Femur (tissue), 1 donor: Measurements from ENCODE around the gene SLC41A2.
A peak's percentile ranks its signal among the peaks of the same experiment; 100 is the strongest.
"Not testable (repeated sequence)": the region's sequence is repeated elsewhere in the genome, so short reads cannot be mapped to it uniquely, and the experiment has no call there.

Experiments used
- DNase-seq: peaks from one replicate; pipeline ENCODE4 v3.0.0-alpha.2; 2017

The SLC41A2 gene

GRCh38 chr12:104958001-104958804 lies at the start of gene SLC41A2:
SLC41A2 (minus strand) TSS chr12:104958290; CDS start chr12:104928527, 29,763 bp downstream.
- DNase-seq = peak; percentile 88

DNA sequence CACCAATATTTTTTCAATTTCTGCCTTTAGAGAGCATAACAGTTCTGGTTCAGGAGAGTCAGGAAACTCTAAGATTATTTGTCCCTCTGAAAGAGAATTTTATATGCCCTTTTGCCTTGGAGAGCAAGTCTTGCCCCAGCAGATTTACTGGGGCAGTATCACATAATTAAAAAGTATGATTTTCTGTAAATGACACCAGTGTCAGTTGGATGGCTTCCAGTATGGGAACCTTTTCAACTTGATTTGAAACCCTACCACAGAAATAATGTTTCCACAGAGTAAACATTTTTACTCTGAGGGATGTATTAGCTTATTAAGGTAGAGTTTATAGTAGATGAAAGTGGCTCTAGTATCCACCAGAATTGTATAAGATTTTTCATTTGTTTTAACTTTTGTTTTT lies 43.4 kb upstream of the SLC41A2 start:
- DNase-seq = no peak

DNA sequence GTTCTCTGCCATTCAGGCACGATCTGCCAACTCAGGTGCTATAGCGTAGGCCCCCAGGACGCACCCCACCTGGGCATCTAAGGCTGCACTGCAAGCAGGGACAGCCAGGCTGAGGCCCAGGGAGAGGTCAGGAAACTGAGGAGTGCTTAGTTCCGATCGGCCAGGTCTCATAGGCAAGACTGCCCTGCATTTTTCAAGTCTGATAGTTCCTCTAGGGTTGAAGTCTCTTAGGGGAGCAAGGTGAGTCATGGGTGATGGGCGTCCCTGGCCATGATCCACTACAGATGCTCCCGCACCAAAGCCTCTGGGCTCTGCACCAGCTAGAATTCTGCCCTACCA lies 41.2 kb upstream of the SLC41A2 start:
- DNase-seq = no peak

DNA sequence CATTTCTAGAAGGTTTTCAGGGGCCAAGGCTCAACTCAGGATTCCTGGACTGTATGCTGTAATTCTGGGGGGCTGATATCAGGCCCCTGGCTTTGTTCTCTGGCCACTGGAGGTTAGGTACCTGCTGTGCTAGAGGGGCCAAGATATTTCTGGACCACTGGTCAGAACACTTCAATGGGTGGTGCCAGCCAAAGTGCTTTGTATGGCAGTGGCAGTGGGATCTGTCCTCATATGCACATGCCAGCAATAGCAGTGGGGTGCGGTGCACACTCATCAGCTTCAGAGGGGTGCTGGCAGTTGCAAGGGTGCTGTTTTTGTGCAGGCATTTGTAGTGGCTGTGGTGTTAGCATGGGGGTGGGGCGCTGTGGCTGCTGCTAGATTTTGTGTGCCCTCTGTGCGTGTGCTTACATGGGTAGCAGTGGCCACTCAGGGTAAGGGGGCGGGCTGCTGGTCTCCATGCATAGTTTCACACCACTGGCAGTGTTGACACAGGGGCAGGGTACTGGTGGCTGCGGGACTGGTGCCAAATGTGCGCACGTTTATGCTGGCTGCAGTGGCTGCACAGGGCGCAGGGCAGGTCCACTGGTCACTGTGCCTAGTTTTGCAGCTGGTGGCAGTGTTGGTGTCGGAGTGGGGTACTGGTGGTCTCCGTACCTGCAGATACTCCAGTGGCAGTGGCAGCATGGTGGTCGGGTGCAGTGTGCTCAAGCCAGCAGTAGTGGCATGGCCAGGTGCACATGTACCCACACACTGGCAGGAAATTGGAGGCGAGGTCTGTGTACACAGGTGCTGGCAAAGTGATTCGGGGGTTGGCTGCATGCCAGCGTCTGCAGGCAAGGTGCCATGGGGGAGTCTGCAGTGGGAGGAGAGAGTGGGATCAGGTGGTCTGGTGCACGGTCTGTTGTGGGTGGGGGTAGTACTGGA lies 40.6 kb upstream of the SLC41A2 start:
- no peak for DNase-seq

DNA sequence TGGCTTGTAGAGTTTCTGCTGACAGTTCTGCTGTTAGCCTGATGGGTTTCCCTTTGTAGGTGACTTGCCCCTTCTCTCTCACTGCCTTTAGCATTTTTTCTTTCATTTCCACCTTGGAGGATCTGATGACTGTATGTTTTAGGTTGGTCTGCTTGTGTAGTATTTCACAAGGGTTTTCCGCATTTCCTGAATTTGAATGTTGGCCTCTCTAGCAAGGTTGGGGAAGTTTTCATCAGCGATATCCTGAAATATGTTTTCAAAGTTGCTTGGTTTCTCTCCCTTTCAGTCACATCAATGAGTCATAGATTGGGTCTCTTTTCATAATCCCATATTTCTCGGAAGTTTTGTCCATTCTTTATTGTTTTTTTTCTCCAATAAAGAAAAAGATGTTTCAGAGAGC lies 39.5 kb upstream of the SLC41A2 start:
- DNase-seq = no peak

DNA sequence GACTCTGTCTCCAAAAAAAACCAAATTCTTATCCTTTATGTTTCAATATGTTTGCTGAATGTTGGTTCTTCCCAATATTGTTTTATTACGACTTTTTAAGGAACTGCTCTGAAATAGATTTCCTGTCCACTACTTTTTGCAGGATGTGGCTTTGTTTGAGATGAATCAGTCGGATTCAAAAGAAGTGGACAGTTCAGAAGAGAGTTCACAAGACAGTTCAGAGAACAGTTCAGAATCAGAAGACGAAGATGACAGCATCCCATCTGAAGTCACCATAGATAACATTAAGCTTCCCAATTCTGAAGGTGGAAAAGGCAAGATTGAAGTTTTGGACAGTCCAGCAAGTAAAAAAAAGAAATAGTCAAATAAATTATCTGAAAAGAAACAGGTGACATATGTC lies 36.2 kb upstream of the SLC41A2 start:
- no peak for DNase-seq

DNA sequence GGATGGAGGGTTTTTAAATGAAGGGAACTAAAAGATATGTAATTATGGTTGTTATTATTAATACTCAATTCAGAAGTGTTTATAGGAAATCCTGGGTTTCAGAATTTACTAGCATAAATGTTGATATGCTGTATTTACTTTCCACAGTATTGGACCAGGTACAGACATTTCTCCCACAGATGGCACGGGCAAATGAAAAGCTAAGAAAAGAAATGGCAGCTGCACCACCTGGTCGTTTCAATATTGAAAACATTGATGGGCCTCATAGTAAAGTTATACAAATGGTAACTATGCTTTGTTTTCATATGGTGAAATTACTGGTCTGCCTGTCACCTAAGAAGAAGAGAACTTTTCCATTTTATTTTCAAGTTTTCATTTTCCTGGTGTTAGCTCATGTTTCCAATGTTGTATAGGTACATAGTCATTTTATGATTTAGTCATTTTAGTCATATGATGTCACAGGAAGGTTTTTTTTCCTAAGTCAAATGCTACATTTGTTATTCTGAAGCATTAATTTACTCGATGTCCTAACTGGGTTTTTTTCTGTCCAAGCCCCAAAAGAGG lies 33.6 kb upstream of the SLC41A2 start:
- no peak for DNase-seq

- DNase-seq = no peak
Measured at GRCh38 chr12:104990950-104991349, 32.9 kb upstream of the SLC41A2 start.

DNA sequence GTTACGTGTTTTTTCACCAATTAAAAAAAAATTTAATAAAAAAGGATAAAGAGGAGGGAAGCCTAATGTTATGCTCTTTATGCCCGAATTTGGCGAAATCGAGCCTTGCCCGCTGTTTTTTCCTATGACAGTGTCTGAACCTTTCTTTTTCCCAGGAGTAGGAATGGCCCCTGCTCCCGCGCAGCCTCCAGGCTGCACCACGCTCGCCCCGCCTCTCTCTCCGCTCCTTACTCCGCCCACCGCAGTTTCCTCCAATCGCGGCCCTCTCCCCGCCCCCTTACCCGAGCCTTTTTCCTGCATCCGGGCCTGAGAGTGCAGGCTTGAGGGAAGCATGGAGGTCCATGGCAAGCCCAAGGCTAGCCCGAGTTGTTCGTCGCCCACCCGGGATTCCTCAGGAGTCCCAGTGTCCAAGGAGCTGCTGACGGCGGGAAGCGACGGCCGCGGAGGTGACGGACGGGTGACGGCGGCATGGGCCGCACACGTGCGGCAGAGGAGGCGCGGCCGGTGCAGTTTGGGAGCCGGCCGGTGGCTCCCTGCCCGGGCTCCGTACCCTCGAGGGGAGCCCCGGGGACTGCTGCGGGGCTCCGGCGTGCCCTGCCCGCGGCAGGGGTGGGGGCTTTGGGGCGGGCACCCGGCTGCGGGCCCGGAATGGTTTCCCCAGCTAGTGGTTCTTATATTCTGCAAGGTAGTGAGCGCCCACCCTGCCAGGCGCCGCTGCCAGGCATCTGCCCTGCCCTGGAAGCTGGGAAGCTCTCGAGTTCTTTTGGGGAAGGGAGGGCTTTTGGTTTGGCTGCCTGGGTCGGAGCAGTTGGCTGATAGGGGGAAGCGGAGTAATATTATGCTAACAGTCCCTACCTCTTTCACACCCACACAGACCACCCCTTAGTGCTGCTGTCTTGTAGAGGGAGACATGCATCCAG lies 28.2 kb upstream of the SLC41A2 start, which contains the start of gene NOPCHAP1:
Gene NOPCHAP1 (plus strand): TSS at position 295 of the 920 bp plus-strand sequence. CDS start 37 bp downstream, at position 332.
- DNase-seq = peak; percentile 96

GRCh38 chr12:104985206-104985605 lies 27.1 kb upstream of the SLC41A2 start:
- no peak for DNase-seq

GRCh38 chr12:104977688-104978087 lies 19.6 kb upstream of the SLC41A2 start:
- DNase-seq = not testable (repeated sequence)

- DNase-seq = no peak
Measured at GRCh38 chr12:104976703-104977102, 18.6 kb upstream of the SLC41A2 start.

DNA sequence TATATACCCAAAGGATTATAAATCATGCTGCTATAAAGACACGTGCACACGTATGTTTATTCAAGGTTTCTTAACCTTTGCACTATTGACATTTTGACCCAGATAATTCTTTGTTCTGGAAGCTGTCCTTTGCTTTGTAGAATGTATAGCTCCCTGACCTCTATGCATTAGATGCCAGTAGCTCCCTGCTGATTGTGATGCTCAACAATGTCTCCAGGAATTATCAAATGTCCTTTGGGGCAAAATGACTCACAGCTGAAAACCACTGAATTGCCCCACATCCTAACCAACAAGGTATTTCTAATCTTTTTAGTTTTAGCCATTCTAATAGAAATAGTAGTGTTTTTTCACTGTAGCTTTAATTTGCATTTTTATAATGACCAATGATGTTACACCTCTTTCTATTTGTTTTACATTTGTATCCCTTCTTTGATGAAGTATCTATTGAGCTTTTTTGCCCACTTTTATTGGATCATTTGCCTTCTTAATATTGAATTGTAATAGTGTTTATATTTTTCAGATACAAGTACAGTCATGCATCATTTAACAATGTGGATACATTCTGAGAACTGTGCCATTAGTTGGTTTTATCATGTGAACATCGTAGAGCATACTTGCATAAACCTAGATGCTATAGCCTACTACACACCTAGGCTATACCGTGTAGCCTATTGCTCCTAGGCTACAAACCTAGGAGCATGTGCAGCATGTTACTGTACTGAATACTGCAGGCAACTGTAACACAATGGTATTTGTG lies 17.7 kb upstream of the SLC41A2 start:
- DNase-seq = no peak

GRCh38 chr12:104974626-104975290 lies 16.7 kb upstream of the SLC41A2 start:
- no peak for DNase-seq

DNA sequence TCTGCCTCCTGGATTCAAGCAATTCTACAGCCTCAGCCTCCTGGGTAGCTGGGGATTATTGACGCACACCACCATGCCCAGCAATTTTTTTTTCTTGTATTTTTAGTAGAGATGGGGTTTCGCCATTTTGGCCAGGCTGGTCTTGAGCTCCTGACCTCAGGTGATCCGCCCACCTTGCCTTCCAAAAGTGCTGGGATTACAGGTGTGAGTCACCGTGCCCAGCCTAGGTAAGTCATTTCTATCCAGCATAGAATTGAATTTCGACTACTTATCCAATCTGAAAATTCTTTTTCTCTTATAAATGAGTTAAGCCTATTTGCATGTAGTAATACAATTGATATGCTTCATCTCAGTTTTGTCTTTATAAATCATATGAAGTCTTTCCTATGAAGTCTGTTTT lies 15.2 kb upstream of the SLC41A2 start:
- DNase-seq = no peak

DNA sequence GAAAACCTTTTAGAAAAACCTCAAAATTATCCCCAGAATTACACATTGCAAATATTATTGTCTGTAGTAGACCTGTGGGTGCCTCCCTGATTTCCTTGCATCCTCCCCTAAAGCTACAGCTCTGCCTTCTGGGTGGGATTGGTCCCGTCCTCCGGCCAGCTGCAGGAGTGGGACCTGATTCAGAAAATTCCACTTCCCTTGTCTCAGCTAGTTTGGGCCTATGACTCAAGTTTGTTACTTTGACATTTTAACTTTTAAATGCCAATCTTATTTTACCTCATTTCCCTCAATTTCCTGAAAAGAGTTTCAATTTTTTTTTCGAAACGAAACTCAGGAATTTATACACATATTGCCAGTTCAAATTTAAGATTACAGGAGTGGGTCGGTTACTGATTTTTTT lies 13.2 kb upstream of the SLC41A2 start:
- DNase-seq = no peak

DNA sequence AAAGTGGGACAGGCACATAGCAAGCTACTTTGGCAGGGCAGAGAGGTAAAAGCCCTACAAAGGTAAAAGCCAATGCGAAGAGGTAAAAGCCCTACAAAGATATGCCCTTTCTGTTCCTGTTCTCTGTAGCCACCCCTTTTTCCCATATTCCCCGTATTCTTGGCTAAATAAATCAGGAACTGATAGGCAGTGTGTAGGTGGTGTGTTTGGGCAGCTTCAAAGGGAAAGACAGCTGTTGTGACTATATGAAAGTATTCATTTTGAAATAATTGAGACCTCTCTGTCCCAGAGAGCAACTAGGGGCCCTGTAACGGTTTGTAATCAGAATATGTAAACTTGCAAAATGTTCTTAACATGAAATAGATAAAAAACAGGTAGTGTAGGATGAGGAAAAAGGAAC lies 11.3 kb upstream of the SLC41A2 start:
- no peak for DNase-seq

DNA sequence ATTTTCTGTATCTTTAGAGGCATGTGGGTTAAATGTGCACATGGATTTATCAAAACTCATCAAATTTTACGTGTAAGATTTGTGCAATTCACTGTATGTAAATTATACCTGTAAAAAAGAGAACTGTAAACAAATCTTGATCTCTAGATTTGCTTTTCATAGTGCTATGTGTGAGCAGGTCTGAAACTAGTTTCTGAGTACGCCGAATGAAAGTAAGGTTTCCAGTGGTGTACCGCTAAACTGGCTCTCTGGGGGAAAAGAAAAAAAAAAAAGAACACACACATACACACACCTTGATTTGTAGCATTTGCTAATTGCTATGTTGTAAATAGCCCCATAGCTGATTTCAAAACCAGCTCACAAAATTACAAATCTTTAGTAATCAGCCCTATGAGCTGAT lies 8.6 kb upstream of the SLC41A2 start:
- DNase-seq = no peak

- no peak for DNase-seq
Measured at GRCh38 chr12:104964856-104965205, 6.7 kb upstream of the SLC41A2 start.

- DNase-seq = peak; percentile 35
Measured at GRCh38 chr12:104964167-104964855, 6.2 kb upstream of the SLC41A2 start.

GRCh38 chr12:104963757-104964156 lies 5.7 kb upstream of the SLC41A2 start:
- DNase-seq = no peak
